CD4-positive, alpha-beta T cell treated with Interleukin-4 for 1 hour (primary cell): ENCODE data around the gene PSD2.
"Not testable (repeated sequence)": the region's sequence is repeated elsewhere in the genome, so short reads cannot be mapped to it uniquely, and the experiment has no call there.

Source experiments
- DNase-seq, 2 donors: peaks; one replicate each; pipeline ENCODE4 v3.0.0-alpha.2; 2020 to 2022

Gene PSD2

GRCh38 chr5:139792218-139792617, 3.4 kb upstream of the PSD2 start:
- DNase-seq, result no peak

DNA sequence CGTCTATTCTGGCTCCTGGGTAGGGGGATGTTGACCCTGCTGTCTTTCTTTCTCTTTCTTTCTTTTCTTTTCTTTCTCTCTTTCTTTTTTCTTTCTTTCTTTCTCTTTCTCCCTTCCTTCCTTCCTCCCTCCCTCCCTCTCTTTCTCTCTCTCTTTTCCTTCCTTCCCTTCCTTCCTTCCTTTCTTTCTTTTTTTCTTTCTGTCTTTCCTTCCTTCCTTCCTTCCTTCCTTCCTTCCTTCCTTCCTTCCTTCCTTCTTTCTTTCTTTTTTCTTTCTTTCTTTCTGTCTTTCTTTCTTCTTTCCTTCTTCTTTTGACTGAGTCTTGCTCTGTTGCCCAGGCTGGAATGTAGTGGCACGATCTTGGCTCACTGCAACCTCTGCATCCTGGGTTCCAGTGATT, 3.0 kb upstream of the PSD2 start:
- not testable (repeated sequence) for DNase-seq

DNA sequence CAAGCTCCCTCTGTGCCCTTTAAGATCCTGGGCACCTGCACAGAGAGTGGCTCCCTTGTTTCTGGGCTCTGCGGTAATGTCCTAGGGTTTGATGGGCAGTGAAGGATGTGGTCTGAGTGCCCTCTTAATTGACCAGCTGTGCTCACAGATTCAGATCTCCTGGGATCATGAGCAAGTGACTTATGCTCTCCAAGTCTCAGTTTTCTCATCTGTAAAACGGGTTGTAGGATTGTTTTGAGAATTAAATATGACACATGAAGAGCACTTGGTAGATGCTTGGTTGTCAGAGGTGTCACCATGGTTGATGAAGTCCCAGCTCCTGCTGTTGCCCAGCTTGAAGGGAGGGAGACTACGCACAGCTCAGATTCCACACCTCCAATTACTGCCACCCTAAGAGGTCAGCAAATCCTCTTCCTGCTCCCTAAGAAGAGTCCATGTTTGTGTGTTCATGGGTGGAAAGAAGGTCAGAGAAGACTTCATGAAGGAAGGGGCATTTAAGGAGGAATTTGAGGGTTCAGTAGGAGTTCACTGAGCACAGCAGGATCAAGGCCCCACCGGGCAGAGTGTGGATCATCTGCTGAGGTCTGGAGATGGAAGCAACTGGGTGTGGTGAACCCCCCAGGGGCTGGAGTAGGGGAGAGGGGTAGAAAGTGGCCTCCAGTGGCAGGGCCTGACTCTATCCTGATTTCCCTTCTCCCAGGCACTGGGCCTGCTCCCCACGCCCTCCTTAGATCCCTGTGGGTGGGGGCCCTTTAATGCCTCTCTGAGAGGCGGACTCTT, 1.4 kb upstream of the PSD2 start:
- no peak for DNase-seq

GRCh38 chr5:139796061-139796806, 626 bp downstream of the PSD2 start:
- no peak for DNase-seq

DNA sequence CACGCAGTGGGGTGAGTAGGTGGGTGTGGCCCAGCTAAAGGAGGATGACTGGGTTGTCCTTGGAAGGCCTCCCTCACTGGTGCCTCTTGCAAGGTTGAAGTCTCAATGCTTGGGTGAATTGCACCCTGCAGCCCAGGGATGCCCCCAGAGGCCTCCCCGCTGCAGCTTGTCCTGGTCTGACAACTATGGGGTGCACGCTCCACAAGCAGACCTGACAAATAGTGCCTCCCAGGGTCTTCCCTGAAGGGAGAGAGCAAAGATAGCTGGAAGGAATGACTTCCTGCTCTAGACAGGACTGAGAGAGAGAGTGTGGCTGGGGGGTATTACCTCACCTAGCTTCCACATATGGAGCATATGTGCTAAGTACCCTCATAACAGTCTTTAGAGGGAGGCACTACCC, 1.7 kb downstream of the PSD2 start:
- no peak for DNase-seq

- DNase-seq, result no peak
Measured at GRCh38 chr5:139797856-139798510, 2.4 kb downstream of the PSD2 start.

- DNase-seq, result no peak
Measured at GRCh38 chr5:139798883-139799282, 3.3 kb downstream of the PSD2 start.

DNA sequence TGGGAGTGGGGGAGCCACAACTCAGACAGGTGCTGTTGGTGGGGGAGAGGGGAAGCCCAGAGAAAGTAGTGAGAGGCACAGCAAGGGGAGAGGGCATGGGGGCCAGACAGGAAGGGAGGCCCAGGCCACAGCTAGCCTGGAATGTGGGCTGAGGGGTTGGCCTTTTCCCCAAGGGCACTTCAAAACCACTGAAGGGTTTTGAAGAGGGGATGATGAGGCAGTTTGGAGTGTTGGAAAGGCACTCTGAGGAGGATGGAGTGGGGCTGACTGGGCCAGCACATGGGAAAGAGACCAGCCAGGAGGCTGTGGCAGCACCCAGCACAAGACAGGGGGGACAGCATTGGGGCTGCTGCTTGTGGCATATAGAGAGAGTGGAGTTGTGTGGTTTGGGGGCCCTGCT, 3.8 kb downstream of the PSD2 start:
- no peak for DNase-seq

- DNase-seq, result no peak
Measured at GRCh38 chr5:139803978-139804377, 8.4 kb downstream of the PSD2 start.

- no peak for DNase-seq
Measured at GRCh38 chr5:139804800-139805397, 9.3 kb downstream of the PSD2 start.

- no peak for DNase-seq
Measured at GRCh38 chr5:139805545-139805944, 9.9 kb downstream of the PSD2 start.

GRCh38 chr5:139806111-139806510, 10.5 kb downstream of the PSD2 start:
- DNase-seq, result no peak

- DNase-seq, result no peak
Measured at GRCh38 chr5:139806726-139807646, 11.4 kb downstream of the PSD2 start.

DNA sequence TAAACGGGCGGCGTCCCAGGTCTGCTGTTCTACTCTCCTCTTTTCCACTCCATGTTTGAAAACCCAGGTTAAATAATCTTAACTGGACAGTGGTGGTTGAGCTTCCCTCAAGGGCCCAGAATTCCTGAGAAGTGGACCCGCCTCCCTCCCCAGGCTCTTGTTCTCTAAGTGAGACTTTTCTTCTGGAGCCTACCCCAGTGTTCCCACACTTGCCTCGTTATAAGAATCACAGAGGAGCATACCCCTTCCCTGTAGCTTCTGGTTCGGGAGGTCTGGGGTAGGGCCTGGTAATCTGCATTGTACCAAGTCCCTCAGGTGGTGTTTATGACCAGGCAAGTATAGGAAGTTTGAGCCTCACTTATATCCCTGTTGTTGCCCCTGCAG, 12.0 kb downstream of the PSD2 start:
- no peak for DNase-seq

GRCh38 chr5:139808481-139809330, 13.1 kb downstream of the PSD2 start:
- DNase-seq, result peak in 1 of 2 donors; percentile 13

DNA sequence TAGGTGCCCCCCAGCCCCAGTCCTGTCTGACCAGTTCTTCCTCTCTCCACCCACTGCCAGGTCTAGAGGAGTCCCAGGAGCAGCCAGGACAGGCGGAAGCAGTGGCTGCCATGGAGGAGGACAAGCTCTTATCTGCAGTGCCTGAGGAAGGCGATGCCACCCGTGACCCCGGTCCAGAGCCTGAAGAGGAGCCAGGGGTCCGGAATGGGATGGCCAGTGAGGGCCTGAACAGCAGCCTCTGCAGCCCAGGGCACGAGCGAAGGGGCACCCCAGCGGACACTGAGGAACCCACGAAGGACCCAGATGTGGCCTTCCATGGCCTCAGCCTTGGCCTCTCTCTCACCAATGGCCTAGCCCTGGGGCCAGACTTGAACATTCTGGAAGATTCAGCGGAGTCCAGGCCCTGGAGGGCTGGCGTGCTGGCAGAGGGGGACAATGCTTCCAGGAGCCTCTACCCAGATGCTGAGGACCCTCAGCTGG, 13.8 kb downstream of the PSD2 start:
- no peak for DNase-seq

DNA sequence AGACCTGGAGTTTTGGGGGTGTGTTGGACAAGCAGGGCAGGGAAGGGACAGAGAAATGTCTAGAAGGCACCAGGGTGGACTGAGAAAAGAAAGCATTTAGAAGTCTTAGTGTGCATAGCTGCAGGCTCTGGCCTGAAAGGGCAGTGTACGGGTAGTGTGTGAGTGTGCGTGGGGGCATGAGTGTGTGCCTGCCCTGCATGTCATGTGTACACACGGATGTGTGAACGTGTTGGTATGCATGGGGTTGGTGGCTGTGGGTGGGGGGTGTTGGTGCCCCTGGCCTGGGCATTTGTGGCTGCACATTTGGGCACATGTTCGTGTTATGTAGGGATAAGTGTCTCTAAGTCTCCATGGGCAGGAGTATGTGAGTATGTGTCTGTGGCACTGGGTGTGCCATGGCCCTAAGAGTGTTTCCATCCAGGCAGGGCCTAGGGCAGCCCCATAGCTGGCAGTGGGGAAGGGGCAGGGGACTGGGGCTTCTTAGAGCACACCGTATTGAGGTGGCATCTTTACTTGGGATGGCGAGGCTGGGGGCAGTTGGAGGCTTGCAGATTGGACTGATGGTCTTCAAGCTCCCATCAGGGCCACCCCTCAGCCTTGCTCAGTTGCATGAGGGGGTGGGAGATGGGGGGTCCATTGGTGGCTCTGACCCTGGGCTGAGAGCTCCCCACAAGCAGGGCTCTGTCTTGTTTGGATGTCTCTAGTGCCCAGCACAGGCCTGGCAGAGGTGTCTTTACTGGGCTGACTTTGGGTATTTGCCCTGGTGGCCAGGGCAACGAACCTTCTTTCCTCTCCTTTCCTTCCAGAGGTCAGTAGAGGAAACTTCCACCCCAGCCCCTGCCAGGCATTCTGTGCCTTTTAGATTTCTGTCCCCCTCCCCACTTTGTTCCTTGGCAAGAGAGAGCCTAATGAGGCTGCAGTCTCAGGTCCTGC, 15.0 kb downstream of the PSD2 start:
- DNase-seq, result no peak

- DNase-seq, result no peak
Measured at GRCh38 chr5:139811274-139811607, 15.6 kb downstream of the PSD2 start.

- no peak for DNase-seq
Measured at GRCh38 chr5:139812323-139812722, 16.7 kb downstream of the PSD2 start.
